GM18909 (cell line): ENCODE data around the gene PLCH1.
A peak's percentile ranks its signal among the peaks of the same experiment; 100 is the strongest.

ENCODE experiments used
- ATAC-seq: cut with Tn5 transposase; IDR thresholded peaks from one replicate; pipeline ENCODE4 v1.9.1; 2021; ENCODE audit warnings: mild to moderate bottlenecking; ENCODE audit not compliant: unreplicated experiment, poor library complexity

The PLCH1 gene

DNA sequence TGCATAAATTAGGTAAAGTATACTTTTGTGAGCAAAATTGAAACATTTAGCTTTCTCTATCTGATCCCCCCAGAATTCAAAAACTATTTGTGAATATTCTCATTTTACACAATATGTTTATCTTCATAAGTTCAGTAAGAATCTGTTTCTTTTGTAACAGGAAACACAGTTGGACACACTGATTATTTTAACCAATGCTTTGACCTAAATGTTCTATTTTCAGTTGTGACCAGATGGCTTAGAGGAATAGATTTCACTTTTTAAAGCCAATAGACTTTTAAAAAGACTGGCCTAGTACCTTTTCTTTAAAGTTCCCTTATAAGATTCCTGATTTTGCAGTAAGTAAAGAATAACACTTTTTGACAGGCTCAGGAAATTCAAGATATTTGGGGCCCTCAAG, 377.4 kb downstream of the PLCH1 start:
- ATAC-seq, result no peak

DNA sequence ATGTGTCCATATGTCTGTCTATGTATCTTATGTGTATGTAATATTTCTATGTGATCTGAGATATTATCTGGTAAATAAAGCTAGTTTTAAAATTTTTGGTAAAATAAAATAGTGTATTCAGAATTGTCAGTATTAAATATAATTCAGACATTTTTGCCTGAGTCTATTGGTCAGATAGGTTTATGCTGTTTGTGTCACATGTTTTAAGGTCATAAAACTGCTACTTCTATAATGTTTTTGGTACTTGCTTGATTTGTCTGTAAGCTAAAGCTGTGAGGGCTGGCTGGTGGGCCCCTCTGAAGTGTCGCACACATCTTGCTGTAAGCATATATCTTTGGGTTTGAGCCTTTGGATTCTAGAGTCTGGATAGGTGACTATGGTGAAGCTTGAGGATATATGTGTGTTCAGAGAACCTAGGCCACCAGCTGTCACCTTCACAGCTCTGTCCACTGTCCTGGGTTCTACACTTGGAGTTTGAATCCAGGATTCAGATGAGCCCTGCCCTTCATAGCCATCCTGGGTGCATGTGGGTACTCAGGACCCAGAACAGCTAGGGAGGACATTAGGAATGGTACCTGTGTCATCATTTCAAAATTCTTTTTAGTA, 379.6 kb downstream of the PLCH1 start:
- no peak for ATAC-seq

DNA sequence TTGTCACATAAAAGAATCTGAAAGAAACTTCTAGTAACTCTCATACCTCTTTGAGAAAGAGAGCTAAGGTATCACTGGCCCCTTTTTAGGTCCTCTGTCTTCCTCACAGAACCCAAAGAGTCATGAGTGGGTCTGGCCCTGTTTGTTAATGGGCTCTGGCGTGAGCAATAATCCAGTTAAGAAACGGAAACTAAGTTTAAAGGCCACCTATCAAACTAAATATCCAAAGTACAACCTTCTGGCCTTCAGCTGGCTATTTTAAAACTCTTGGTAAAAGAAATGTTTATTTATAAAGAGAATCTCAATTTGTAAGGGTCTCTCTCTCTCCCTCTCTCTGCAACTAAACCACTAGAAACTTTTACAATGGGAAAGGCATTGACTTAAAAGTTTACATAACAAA, 380.4 kb downstream of the PLCH1 start:
- no peak for ATAC-seq

DNA sequence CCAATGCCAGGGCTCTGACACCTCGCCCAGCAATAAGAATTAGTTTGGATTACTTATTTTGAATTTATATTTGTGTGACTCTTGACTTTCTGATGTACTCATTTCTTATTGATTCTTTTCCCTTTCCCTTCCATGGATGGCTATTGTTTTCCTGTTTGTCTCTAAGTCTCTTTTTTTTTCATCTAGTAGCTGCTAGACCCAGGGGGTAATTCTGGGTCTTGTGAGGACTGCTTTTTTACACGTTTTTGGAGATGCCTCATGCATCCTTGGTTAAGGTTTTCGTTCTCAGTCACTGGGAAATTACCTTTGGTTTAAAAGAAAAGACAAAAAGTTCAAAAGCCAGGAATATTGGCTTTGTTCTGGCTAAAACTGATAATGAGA, 381.2 kb downstream of the PLCH1 start:
- no peak for ATAC-seq

DNA sequence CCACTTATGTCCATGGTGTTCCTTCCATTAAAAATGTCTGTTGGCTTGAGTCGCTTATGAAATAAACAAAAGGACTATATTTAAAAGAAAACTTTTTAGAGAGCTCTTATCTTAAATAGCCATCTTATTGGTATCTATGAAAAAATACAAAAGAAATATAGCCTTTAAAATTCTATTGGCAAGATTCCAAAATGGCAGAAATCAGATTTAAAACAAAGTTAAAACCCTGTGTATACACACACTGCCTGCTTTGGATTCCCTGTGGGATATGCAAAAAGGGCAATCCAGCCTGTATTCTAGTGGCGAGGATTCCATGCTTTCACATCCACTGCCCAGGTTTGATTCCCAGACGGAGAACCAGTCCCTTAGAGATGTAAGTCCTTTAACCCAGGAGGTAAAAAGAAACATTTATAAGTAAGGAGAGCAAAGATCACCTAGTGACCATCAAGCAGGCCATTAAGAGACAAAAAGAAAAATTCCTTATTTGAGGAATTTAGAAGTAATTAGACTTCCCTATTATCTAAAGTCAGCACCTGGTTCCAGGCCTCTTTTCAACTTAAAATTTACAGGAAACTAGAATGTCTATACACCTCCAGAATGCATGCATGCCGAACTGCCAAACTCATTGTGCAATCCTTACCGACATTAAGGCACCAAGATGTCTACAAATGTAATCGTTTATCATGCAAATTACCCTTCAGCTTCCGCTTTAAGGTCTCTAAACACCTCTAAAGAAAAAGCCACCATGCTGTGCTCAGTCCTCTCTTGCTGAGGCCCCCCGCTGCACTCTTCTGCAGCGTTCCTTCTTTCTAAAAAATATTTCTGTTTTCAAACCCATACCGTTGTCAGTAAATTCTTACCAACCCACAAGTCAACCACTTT, 381.8 kb downstream of the PLCH1 start:
- no peak for ATAC-seq

DNA sequence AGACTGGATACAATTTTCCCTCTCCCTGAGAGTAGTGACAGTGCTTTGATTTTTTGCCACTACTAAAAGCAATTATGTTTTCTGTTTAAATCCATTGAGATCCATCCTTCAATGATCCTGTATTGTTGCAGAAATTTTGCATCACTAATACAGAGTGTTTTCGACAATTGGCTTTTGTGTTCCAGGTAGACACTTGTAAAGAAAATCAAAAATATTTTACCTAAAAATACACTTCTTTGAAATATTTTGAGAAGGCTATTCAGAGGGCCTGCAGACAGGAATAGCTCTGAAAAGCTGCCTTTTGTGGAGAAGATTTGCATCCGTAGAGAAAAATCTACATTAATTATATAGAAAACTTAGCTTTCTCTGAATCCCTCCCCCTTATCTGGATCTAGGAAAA, 384.6 kb downstream of the PLCH1 start:
- ATAC-seq, result no peak

DNA sequence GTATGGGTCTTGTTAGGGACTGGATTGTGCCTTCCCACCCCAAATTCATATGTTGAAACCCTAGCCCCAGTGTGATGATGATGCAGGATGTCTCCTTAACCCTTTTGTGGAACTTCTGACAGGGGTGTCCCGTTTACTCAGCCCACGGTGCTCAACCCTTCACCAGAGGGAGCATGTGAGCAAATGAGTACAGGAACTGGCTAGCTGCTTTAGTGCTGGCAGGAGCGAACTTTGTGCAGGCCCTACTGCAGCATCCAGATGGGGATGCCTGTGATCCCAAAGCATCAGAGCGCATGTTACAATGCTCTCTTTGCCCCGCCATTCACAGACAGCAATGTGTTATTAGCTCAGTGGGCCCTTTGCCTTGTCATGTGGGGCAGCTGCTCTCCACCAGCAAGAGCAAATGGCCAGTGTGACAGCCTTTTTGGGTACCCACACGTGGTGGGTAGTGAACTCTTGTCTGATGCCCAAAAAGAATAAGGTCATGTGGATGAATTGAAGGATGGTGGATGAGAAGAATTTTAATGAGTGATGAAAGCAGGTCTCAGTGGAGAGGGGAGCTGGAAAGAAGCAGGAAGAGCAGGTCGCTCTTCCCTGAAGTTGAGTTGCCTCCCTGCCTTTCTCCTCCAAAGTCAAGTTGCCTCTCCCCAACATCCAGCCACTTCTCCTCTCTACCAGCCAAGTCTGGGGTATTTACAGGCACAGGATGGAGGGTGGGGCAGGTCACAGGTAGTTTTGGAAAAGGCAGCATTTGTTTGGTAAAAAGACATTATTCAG, 388.1 kb downstream of the PLCH1 start:
- ATAC-seq, result no peak

DNA sequence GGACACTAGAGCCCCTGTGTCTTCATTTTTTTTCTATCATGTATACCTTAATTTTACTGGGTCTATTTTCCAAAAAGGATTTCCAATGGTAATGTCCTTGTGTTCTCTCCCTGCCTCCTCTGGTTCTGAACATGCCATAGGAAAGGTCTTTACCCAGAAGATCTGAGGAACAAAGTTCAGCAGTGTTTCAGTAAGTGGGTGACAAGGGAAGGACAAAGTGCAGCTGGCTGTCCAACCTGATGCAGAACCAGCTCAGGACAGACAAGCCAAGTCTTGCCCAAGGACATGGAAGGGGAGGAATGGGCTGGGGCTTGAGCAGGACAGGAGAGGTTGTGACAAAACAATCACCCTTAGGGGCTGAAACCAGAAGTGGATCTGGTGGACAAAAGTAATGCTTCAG, 390.2 kb downstream of the PLCH1 start:
- no peak for ATAC-seq

DNA sequence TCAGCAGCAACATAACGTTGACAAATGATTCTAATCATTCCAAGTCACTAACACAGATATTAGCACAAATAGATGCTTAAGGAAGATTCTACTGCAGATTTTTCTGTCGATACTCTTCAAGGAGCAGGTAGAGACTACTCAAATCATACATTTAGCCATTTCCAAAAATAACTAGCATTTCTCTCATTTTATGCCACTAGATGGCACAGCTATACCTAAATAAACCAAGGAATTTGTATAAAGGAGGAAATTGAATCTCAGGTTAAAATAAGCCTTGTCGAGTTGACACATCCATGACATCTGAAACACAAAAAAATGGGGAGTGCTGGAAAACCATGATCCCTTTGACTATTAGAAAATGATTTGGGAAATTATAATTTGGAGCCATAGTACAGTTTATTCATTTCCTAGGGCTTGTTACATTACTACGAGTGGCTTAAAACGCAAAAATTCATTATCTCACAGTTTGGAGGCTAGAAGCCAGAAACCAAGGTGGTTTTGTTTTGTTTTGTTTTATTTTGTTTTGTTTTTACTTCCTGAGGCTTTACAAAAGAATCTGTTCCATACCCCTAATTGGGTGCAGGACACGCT, 391.9 kb downstream of the PLCH1 start:
- ATAC-seq, result no peak

DNA sequence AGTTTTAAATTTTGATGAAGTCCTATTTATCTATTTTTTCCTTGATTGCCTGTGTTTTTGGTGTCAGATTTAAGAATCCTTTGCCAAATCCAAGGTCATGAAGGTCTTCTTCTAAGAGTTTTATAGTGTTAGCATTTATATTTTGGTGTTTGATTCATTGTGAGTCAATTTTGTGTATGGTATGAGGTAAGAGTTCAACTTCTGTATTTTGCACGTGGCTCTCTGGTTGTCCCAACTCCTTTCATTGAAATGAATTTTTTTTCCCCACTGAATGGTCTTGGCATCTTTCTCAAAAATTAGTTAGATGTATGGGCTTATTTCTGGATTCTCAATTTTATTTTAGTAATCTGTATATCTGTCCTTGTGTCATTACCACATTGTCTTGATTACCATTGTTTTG, 394.3 kb downstream of the PLCH1 start:
- ATAC-seq, result no peak

DNA sequence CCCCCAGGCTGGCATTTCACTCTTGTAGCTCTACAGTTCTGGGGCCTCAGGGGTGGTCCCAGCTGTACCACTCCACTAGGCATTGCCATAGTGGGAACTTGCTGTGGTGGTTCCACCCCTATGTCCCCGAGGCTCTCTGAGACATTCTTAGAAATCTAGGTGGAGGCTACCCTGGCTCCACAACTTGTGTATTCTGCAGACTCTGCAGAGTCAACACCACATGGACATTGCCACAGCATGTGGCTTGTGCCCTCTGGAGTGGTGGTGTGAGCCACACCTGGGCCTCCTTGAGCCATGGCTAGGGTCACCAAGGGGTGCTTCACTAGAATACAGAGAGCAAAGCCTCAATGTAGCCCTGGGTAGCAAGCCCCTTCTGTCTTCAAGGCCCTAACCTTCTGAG, 397.0 kb downstream of the PLCH1 start:
- ATAC-seq, result no peak

DNA sequence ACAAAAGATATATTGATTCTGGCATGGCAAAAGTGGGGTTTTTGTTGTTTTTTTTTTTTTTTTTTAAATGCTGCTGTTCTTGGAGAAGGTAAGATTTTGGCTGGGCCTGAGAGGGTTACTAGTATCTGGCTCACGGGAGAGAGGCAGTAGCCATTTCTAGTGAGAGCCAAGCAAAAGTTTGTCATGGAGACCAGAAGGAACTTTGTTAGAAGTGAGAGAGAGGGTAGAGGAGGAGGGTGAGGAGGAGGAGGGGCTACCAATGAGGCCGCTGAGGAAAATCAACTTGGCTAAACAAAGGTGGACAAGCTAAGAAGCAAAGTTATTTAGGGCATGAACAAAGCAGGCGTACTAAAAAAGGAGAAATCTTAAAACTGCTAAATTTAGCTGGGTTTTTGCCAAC, 402.5 kb downstream of the PLCH1 start:
- ATAC-seq, result no peak

DNA sequence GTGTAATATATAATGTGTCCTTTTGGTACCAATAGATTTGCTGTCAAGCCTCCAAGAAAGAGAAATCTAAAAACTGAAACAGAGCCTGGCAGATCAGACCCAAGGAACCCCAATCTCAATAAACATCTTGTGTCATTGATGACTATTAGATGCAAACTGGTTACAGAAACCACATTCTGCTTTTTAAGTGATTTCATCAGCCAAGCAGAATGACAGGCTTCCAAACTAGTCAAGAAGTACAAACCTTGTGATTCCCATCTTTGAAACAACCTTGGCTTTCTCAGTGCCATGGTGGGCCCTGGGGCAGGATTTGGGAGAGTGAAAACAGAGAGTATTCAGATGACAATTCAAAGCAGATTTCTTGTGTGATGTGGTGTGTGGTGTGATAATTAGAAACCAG, 405.8 kb downstream of the PLCH1 start:
- ATAC-seq, result no peak

DNA sequence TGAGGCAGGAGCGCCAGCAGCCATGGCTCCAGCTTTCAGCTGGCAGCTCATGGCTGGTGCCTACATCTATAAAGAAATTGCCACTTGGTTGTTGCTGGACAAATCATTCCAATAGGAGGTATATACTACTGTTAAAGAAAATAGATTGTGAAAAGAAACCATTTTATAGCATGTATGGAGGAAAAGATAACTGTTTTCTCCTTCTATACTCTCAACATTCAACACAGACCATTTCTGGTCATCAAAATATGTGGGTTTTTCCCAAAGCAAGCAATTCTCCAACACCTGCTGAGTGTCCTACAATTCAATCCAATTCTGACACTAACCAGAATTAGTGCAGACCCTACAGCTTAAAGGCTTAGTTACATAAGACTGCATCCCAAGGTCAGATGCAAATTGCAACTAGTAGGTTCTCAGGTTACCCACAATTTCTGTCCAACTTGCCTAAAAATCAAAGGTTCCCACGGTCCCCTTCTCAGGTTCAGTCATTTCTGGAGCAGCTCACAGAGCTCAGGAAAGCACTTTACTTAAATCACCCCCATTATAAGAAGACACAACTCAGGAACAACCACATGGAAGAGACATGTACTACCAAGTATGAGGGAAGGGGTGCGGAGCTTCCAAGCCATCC, 409.0 kb downstream of the PLCH1 start:
- ATAC-seq, result no peak

DNA sequence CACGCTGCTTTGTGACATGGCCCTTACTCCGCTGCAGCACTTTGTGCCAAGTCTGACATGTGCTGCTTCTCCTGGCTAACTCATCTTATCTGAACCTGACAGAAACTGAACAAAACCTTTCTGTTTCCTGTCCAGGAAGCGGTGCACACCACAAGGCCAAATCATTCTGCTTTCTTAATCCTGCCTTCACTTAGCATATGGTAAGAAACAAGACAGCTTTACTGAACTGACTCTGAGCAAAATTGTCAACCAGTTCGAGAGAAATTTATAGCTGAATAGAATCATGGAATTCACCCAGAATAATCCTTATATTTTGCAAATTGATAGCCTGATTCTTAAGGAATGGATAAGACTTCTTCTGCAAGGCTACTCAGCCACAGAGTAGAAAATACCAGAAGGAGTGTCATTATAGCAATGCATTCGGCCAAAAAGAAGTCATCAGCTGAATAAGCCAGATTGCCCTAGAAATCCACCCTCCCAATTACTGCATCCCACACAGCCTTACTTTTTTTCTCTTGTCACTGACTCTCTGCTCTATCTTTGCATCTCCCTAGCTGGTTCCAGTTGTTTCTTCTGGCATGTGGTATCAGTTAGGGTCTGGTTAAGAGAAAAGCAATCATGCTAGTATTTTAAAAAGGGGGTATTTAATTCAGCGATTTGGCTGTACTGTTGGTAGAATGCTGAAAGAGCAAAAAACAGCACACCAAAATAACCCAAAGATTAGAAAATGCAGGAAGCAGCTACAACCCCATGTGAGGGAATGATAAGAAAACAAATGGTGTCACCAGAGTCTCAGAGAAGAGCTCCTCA, 409.8 kb downstream of the PLCH1 start:
- peak; percentile 87 for ATAC-seq

DNA sequence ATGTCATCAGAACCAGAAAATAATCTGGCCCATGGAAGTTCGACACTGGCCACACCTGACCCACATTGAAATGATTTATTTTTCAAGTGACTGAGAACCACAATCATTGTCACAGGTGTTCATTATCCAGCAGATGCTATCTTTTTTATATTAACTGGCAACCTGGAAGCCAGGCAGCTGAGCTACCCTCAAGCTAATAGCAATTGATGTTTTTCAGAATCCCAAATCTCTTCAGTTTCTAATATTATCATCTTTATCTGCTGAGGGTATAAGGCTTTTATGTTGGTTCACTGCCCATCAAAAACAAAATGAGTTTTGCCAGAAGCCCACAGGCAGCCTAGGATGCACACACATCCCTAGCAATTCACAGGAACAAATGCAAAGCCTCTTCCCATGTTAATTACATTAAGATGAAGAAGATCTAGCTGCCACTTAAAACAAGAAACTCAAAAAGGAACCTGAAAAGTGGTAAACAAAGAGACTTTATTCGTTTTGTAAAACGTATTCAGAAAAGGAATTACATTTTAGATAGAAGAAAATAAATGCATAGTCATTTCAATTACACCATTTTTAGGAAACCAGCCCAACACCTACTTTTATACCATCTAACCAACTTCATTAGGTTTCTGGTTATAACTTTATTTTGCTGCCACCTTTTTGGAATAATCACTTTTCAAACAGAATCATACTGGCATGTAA, 410.5 kb downstream of the PLCH1 start:
- no peak for ATAC-seq

DNA sequence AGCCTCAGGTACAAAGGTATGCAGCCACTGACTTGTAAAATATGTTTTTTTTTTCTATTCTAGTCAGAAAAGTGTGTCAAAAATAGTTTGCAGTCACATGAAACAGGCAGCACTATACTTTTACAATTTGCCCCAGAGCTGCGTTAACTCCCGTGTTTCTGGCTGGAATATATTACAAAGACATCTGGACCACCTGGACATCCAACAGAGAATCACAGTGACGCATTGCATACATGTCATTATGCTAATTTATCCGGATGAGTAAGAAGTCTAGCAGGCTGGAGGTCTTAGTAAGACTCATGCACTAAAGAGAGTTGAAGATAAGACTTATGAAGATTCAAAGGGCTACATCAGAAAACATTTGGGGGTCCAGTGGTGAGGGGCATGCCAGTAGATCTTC, 412.2 kb downstream of the PLCH1 start:
- no peak for ATAC-seq

DNA sequence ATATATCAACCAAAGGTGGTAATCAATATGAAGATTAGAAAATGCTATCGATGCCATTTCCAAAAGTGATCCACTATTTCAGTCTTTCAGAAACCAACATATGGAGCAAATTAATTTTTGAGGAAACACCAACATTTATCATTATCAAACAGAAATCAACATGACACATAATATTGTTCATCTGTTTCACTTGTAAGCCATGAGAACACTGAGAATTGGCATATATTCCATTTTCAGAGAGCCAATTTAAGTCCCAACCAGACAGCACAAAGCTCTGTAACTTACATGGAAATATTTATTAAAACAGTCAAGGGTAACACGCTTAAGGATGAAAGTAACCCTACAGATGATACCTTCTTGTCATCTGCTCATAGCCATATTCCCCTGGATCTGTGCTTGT, 413.8 kb downstream of the PLCH1 start:
- no peak for ATAC-seq

DNA sequence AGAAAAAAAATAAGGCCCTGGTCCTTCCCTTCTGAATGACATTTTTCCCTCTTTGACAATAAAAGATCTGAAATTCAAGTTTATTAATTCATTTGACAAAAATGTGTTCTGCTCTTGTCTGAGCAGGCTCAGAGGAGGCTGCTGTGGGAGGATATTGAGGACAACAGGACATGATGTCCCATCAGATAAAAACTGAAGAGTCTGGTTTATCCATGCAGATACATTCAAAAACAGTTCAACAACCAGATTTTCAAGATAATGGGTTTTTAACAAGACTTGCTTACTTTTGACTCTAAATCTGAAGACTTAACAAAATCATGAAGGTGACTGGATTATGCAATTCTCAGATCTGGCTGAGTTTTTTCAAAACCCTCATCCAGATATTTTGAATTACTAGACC, 414.5 kb downstream of the PLCH1 start:
- no peak for ATAC-seq
